D721Med (cell line): ENCODE results near the gene DTHD1.

ENCODE experiments used
- DNase-seq: peaks from one replicate; pipeline ENCODE4 v3.0.0; 2011; ENCODE audit warnings: low spot score; ENCODE audit not compliant: insufficient read length
- FAIRE-seq: peaks from 2 replicates; lab custom pipeline; 2011; peaks lifted over from hg19 to GRCh38; lab: Jason Lieb, UNC
- TF ChIP-seq, protein P1 (sequence below): IDR thresholded peaks from 2 replicates; pipeline ENCODE4 v1.5.1; 2012; ENCODE audit warnings: mild to moderate bottlenecking, control low read depth; ENCODE audit not compliant: insufficient read depth; ENCODE audit errors: missing control alignments

DTHD1 gene

DNA sequence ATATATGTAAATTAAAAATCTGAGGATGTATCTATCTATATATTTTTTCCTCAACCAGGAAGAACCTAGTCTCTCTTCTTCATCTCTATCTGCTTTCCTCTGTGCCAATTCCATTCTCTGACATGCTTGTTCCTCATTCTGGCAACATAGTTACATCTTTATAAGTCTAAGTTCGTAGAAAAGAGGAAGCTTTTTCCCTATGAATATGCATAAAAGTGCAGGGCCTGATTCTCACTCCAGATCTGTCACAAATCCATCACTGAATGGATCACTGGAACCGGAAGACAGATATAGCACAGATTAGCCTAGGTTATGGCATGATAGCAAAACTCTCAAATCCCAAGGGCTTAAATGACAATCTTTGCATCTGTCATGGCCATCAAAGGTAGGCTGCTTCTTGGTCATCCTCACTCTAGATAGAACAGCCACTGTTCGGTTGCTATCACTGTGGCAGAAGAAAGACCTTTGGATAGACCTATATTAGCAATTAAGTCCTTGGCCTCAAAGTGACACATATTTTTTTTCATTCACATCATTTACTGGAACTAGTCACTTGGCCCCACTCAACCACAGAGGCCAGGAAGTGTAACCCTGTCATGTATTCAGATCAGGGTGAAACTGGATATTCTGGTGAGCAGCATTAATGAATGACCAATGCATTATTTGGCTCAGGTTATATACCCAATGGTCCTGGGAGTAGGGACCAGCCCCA, 22.2 kb downstream of the DTHD1 start:
- no peak for FAIRE-seq
- TF ChIP-seq, protein P1, sequence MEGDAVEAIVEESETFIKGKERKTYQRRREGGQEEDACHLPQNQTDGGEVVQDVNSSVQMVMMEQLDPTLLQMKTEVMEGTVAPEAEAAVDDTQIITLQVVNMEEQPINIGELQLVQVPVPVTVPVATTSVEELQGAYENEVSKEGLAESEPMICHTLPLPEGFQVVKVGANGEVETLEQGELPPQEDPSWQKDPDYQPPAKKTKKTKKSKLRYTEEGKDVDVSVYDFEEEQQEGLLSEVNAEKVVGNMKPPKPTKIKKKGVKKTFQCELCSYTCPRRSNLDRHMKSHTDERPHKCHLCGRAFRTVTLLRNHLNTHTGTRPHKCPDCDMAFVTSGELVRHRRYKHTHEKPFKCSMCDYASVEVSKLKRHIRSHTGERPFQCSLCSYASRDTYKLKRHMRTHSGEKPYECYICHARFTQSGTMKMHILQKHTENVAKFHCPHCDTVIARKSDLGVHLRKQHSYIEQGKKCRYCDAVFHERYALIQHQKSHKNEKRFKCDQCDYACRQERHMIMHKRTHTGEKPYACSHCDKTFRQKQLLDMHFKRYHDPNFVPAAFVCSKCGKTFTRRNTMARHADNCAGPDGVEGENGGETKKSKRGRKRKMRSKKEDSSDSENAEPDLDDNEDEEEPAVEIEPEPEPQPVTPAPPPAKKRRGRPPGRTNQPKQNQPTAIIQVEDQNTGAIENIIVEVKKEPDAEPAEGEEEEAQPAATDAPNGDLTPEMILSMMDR: no peak
- DNase-seq: no peak

- TF ChIP-seq, protein P1: no peak
- DNase-seq: no peak
- no peak for FAIRE-seq
Observed at GRCh38 chr4:36304138-36304681, 22.8 kb downstream of the DTHD1 start.

GRCh38 chr4:36308150-36308549, 26.7 kb downstream of the DTHD1 start:
- TF ChIP-seq, protein P1: no peak
- DNase-seq (no peak), FAIRE-seq (no peak)

GRCh38 chr4:36310216-36310615, 28.8 kb downstream of the DTHD1 start:
- no peak for DNase-seq
- no peak for FAIRE-seq
- TF ChIP-seq, protein P1: no peak

GRCh38 chr4:36310793-36311192, 29.4 kb downstream of the DTHD1 start:
- DNase-seq (no peak), FAIRE-seq (no peak)
- TF ChIP-seq, protein P1: no peak

DNA sequence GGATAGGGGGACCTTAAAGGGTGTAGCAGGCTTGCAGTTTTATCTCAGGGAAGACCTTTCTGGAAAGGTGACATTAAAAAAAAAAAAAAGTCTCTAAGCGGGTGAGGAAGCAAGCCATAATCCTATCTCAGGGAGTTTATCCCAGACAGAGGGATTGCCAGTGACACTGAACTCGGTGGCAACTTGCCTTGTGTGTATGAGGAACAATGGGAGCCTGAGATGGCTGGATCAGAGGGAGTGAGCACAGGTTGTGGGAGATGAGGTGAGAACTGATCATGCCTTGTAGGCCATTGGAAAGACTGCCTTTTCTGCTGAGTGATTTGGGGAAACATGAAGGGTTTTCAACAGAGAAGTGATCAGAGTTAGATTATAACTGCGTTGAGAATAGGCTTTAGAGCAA, 31.1 kb downstream of the DTHD1 start:
- FAIRE-seq (no peak), DNase-seq (no peak)
- TF ChIP-seq, protein P1: no peak

- no peak for DNase-seq
- no peak for FAIRE-seq
- TF ChIP-seq, protein P1: no peak
Observed at GRCh38 chr4:36313301-36313700, 31.9 kb downstream of the DTHD1 start.
